HG03135 (cell line): ENCODE results near the gene MYOM1.

ENCODE experiments used
- ATAC-seq: cut with Tn5 transposase; IDR thresholded peaks from one replicate; pipeline ENCODE4 v1.9.1; 2021; ENCODE audit warnings: mild to moderate bottlenecking, moderate library complexity; ENCODE audit not compliant: unreplicated experiment

The MYOM1 gene

GRCh38 chr18:3219631-3220335, at the start of gene MYOM1:
TSS of gene MYOM1 (minus strand) at chr18:3219968. CDS start at chr18:3215223, 4,745 bp downstream.
- no peak for ATAC-seq

GRCh38 chr18:3269241-3269913, 49.6 kb upstream of the MYOM1 start:
- ATAC-seq = no peak

- no peak for ATAC-seq
These were observed 48.5 kb upstream of the MYOM1 start for GRCh38 chr18:3268306-3268705.

- ATAC-seq = no peak
These were observed 46.4 kb upstream of the MYOM1 start for GRCh38 chr18:3266062-3266608.

- ATAC-seq = no peak
These were observed 45.8 kb upstream of the MYOM1 start for GRCh38 chr18:3265564-3266033.

GRCh38 chr18:3264362-3264761, 44.6 kb upstream of the MYOM1 start:
- ATAC-seq = no peak

GRCh38 chr18:3263132-3263700, 43.4 kb upstream of the MYOM1 start:
- ATAC-seq = no peak

GRCh38 chr18:3262234-3263131, 42.7 kb upstream of the MYOM1 start:
- peak; percentile 23 for ATAC-seq

GRCh38 chr18:3261373-3262233, 41.8 kb upstream of the MYOM1 start, which contains the start of gene MYL12B:
TSS of gene MYL12B (plus strand) at chr18:3262133. CDS start at chr18:3272899, 10,766 bp downstream.
- ATAC-seq = peak; percentile 85

GRCh38 chr18:3260995-3261372, 41.2 kb upstream of the MYOM1 start:
- no peak for ATAC-seq

GRCh38 chr18:3257627-3258120, 37.9 kb upstream of the MYOM1 start:
- ATAC-seq = no peak

GRCh38 chr18:3256693-3257626, 37.2 kb upstream of the MYOM1 start:
- no peak for ATAC-seq

GRCh38 chr18:3255611-3256165, 35.9 kb upstream of the MYOM1 start:
- ATAC-seq = no peak

- no peak for ATAC-seq
These were observed 35.0 kb upstream of the MYOM1 start for GRCh38 chr18:3254725-3255124.

GRCh38 chr18:3252843-3253242, 33.1 kb upstream of the MYOM1 start:
- no peak for ATAC-seq

- ATAC-seq = no peak
These were observed 32.2 kb upstream of the MYOM1 start for GRCh38 chr18:3251963-3252277.

GRCh38 chr18:3251249-3251962, 31.6 kb upstream of the MYOM1 start:
- ATAC-seq = no peak
